Measurements from ENCODE around the gene LY6G5C. TPM values are rescaled to one million over a fixed set of nuclear protein-coding genes. Genes with fewer than 3 reads are reported as not detected.
A peak's percentile ranks its signal among the peaks of the same experiment; 100 is the strongest.

Gene LY6G5C
- total and polyA plus RNA-seq, 2 of the 13 experiments (the other 11 are each of a cell fraction or from before 2014, with no cell fraction given): 0.33 to 0.55 TPM

DNA sequence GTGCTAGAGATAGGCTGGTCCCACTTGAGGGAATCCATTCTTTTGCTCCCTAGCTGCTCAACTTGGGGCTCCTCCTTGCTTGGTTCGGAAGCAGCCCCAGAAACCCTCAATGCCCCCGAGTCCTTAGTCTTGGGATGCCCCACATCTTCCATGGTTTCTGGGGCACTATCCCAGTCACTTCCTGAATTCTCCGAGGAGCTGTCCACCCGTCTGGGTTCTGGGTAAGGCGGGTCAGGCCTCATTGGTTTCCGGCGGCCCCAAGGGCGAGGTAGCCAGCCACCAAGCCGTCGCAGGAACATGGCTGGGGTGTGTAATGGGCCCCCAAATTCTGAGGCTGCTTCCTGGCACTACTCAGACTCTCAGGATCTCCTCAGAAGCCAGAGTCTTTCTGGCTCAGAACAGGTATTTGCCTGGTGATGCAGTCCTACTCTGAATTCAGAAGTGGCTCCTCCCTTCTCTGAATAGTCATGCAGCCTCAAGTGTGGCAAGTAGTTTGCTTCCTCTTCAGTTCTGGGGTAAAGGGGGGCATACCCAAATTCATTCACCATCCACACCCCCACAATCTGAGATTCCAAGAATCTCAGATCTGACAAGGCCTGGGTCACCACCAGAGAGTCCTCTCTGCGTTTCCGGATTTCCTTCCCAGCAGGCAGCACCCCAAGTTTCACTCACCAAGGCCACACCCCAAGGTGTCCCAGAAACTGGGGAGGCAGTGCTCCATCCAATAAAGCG, 21.1 kb downstream of the LY6G5C start (continued):
- TF ChIP-seq ZNF143 (CRISPR knock-in tag; IDR thresholded peaks at IDR 0.05): no peak
- no peak for TF ChIP-seq CBX5 (CRISPR knock-in tag; IDR thresholded peaks at IDR 0.05; ENCODE audit: borderline replicate concordance)
- no peak for TF ChIP-seq ISL2 (CRISPR knock-in tag; IDR thresholded peaks at IDR 0.05)
- TF ChIP-seq ZNF790 (CRISPR knock-in tag; IDR thresholded peaks at IDR 0.05; ENCODE audit: borderline replicate concordance): no peak
- TF ChIP-seq ZNF263 (CRISPR knock-in tag; IDR thresholded peaks at IDR 0.05): no peak; the same call in 1 of the 2 replicates
- TF ChIP-seq, protein P1, sequence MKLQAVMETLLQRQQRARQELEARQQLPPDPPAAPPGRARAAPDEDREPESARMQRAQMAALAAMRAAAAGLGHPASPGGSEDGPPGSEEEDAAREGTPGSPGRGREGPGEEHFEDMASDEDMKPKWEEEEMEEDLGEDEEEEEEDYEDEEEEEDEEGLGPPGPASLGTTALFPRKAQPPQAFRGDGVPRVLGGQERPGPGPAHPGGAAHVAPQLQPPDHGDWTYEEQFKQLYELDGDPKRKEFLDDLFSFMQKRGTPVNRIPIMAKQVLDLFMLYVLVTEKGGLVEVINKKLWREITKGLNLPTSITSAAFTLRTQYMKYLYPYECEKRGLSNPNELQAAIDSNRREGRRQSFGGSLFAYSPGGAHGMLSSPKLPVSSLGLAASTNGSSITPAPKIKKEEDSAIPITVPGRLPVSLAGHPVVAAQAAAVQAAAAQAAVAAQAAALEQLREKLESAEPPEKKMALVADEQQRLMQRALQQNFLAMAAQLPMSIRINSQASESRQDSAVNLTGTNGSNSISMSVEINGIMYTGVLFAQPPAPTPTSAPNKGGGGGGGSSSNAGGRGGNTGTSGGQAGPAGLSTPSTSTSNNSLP (IDR thresholded peaks at IDR 0.05; ENCODE audit: low read depth, low read length): no peak
- TF ChIP-seq GATA4 (IDR thresholded peaks at IDR 0.05; ENCODE audit: borderline replicate concordance, low read depth): peak; percentile 52; the same call in 1 of the 2 replicates
- TF ChIP-seq, protein P2, sequence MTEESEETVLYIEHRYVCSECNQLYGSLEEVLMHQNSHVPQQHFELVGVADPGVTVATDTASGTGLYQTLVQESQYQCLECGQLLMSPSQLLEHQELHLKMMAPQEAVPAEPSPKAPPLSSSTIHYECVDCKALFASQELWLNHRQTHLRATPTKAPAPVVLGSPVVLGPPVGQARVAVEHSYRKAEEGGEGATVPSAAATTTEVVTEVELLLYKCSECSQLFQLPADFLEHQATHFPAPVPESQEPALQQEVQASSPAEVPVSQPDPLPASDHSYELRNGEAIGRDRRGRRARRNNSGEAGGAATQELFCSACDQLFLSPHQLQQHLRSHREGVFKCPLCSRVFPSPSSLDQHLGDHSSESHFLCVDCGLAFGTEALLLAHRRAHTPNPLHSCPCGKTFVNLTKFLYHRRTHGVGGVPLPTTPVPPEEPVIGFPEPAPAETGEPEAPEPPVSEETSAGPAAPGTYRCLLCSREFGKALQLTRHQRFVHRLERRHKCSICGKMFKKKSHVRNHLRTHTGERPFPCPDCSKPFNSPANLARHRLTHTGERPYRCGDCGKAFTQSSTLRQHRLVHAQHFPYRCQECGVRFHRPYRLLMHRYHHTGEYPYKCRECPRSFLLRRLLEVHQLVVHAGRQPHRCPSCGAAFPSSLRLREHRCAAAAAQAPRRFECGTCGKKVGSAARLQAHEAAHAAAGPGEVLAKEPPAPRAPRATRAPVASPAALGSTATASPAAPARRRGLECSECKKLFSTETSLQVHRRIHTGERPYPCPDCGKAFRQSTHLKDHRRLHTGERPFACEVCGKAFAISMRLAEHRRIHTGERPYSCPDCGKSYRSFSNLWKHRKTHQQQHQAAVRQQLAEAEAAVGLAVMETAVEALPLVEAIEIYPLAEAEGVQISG (CRISPR knock-in tag; IDR thresholded peaks at IDR 0.05): no peak
- no peak for TF ChIP-seq SIN3B (IDR thresholded peaks at IDR 0.05; ENCODE audit: low read length)
- TF ChIP-seq ZNF550 (CRISPR knock-in tag; IDR thresholded peaks at IDR 0.05; ENCODE audit: borderline replicate concordance): no peak
- no peak for TF ChIP-seq RFX1 (IDR thresholded peaks at IDR 0.05)
- no peak for TF ChIP-seq SRSF4 (IDR thresholded peaks at IDR 0.05; ENCODE audit: low read depth, low read length, poor library complexity, severe bottlenecking)
- TF ChIP-seq ZNF614 (CRISPR knock-in tag; IDR thresholded peaks at IDR 0.05; ENCODE audit: borderline replicate concordance): no peak
- no peak for TF ChIP-seq ETV6 (CRISPR knock-in tag; conservative IDR thresholded peaks at IDR 0.05)
- no peak for TF ChIP-seq TRIM24 (CRISPR knock-in tag; IDR thresholded peaks at IDR 0.05)
- TF ChIP-seq ARNTL (CRISPR knock-in tag; IDR thresholded peaks at IDR 0.05): 0 out of 2 replicates have a peak, but pooled peaks have one; percentile 28
- no peak for TF ChIP-seq ZFP36L1 (CRISPR knock-in tag; IDR thresholded peaks at IDR 0.05)
- TF ChIP-seq, protein P3, sequence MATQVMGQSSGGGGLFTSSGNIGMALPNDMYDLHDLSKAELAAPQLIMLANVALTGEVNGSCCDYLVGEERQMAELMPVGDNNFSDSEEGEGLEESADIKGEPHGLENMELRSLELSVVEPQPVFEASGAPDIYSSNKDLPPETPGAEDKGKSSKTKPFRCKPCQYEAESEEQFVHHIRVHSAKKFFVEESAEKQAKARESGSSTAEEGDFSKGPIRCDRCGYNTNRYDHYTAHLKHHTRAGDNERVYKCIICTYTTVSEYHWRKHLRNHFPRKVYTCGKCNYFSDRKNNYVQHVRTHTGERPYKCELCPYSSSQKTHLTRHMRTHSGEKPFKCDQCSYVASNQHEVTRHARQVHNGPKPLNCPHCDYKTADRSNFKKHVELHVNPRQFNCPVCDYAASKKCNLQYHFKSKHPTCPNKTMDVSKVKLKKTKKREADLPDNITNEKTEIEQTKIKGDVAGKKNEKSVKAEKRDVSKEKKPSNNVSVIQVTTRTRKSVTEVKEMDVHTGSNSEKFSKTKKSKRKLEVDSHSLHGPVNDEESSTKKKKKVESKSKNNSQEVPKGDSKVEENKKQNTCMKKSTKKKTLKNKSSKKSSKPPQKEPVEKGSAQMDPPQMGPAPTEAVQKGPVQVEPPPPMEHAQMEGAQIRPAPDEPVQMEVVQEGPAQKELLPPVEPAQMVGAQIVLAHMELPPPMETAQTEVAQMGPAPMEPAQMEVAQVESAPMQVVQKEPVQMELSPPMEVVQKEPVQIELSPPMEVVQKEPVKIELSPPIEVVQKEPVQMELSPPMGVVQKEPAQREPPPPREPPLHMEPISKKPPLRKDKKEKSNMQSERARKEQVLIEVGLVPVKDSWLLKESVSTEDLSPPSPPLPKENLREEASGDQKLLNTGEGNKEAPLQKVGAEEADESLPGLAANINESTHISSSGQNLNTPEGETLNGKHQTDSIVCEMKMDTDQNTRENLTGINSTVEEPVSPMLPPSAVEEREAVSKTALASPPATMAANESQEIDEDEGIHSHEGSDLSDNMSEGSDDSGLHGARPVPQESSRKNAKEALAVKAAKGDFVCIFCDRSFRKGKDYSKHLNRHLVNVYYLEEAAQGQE (IDR thresholded peaks at IDR 0.05; ENCODE audit: borderline replicate concordance in 1 of 2, low read depth in 1 of 2, low read length in 2 of 2): peak in 1 of 2 experiments; percentile 90; a peak in 2 of 4 replicates
- TF ChIP-seq, protein P4, sequence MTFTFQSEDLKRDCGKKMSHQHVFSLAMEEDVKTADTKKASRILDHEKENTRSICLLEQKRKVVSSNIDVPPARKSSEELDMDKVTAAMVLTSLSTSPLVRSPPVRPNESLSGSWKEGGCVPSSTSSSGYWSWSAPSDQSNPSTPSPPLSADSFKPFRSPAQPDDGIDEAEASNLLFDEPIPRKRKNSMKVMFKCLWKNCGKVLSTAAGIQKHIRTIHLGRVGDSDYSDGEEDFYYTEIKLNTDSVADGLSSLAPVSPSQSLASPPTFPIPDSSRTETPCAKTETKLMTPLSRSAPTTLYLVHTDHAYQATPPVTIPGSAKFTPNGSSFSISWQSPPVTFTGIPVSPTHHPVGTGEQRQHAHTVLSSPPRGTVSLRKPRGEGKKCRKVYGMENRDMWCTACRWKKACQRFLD (CRISPR knock-in tag; IDR thresholded peaks at IDR 0.05; ENCODE audit: borderline replicate concordance): no peak
- TF ChIP-seq THYN1 (CRISPR knock-in tag; IDR thresholded peaks at IDR 0.05; ENCODE audit: borderline replicate concordance, low read depth): no peak
- no peak for TF ChIP-seq RFX3 (CRISPR knock-in tag; IDR thresholded peaks at IDR 0.05)
